Gastrocnemius medialis (tissue), 4 donors: ENCODE results near the gene THADA.

Experiments used
- POLR2A ChIP-seq, 2 donors: fragments of 450-650 bp; IDR thresholded peaks; one replicate each; pipeline ENCODE4 v1.6.1; 2017; ENCODE audit warnings: antibody characterized with exemption in 2 of 2, mild to moderate bottlenecking in 2 of 2, moderate library complexity in 2 of 2
- TF ChIP-seq, protein P1 (sequence below), 5 experiments: fragments of 450-650 bp in 3 of 5; fragments of 200-600 bp in 2 of 5; sonication (generic) in 2 of 5; IDR thresholded peaks in 4 of 5; conservative IDR thresholded peaks in 1 of 5; 1 replicate in 4 of 5; 2 replicates in 1 of 5; pipeline ENCODE4 v1.5.1; 2016 to 2019; ENCODE audit warnings: antibody characterized with exemption in 5 of 5, mild to moderate bottlenecking in 3 of 5, moderate library complexity in 3 of 5

DNA sequence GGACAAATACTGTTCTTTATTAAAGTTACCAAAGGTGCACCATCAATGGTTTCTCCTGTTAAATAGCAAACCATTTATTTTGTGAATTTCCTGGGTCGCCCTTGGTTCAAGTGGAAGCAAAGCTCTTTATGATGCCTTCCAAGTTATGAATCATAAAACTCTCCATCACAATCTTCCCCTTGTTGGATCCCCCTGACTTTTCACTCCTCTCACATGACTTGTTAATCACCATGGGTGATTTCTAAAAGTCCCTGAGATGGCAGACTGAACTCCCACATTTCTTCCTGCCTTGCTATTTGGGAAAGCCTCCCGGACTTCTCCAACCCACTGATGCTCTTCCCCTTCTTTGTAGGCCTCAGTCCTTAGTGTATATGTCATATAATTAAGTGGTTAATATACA, 176.0 kb downstream of the THADA start:
- TF ChIP-seq, protein P1, sequence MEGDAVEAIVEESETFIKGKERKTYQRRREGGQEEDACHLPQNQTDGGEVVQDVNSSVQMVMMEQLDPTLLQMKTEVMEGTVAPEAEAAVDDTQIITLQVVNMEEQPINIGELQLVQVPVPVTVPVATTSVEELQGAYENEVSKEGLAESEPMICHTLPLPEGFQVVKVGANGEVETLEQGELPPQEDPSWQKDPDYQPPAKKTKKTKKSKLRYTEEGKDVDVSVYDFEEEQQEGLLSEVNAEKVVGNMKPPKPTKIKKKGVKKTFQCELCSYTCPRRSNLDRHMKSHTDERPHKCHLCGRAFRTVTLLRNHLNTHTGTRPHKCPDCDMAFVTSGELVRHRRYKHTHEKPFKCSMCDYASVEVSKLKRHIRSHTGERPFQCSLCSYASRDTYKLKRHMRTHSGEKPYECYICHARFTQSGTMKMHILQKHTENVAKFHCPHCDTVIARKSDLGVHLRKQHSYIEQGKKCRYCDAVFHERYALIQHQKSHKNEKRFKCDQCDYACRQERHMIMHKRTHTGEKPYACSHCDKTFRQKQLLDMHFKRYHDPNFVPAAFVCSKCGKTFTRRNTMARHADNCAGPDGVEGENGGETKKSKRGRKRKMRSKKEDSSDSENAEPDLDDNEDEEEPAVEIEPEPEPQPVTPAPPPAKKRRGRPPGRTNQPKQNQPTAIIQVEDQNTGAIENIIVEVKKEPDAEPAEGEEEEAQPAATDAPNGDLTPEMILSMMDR (IDR thresholded peaks at IDR 0.05 in 4 of 5, conservative IDR thresholded peaks at IDR 0.05 in 1 of 5) = no peak
- no peak for TF ChIP-seq POLR2A (IDR thresholded peaks at IDR 0.05)
